ENCODE measurements around the gene MEX3B. TPM values are rescaled to one million over a fixed set of nuclear protein-coding genes. Genes with fewer than 3 reads are reported as not detected.

The MEX3B gene
- total RNA-seq, 1 experiment from 2014 or later: 11.0 TPM

GRCh38 chr15:82093774-82094211, 48.0 kb upstream of the MEX3B start:
- Histone ChIP-seq H3K27me3 (ENCODE audit: insufficient read depth, low read length) (no peaks in the 10 kb centered on the region), H3K23me2 (ENCODE audit: insufficient read length, low read depth, low read length, poor library complexity, severe bottlenecking) (no peaks in the 10 kb centered on the region), H3K9me3 (ENCODE audit: control insufficient read depth, low read depth, low read length) (no peaks in the 10 kb centered on the region), H2BK120ac (ENCODE audit: low read depth, low read length, poor library complexity, severe bottlenecking) (no peak overlapping the region), H2BK5ac (ENCODE audit: insufficient read length, low read length) (no peak overlapping the region), H3K23ac (ENCODE audit: insufficient read length, low read depth, low read length) (no peak overlapping the region), H4K91ac (ENCODE audit: insufficient read length, low read depth, low read length) (no peak overlapping the region), H2AK5ac (ENCODE audit: insufficient read length, low read length) (no peak overlapping the region), H3K56ac (ENCODE audit: insufficient read length, low read depth, low read length) (no peak overlapping the region), H3K4ac (ENCODE audit: low read depth, low read length) (no peak overlapping the region), H3K27ac (ENCODE audit: insufficient read length, low read depth, low read length) (no peak overlapping the region), H2BK12ac (ENCODE audit: insufficient read length, low read depth, low read length) (no peak overlapping the region), H3K18ac (ENCODE audit: insufficient read length, low read depth, low read length) (no peak overlapping the region), H2BK20ac (ENCODE audit: low read depth, low read length, poor library complexity, severe bottlenecking) (no peak overlapping the region), H4K8ac (replicated peaks; ENCODE audit: insufficient read length, low read depth, low read length) (no peak overlapping the region), H2AFZ (ENCODE audit: low read length) (no peak overlapping the region), H3K79me2 (ENCODE audit: insufficient read depth, low read length) (no peaks in the 10 kb centered on the region), H3T11ph (ENCODE audit: low read length) (no peak overlapping the region), H2BK15ac (ENCODE audit: low read depth, low read length) (no peak overlapping the region), H4K20me1 (ENCODE audit: control insufficient read depth, insufficient read depth, insufficient read length) (no peaks in the 10 kb centered on the region), H3K4me1 (ENCODE audit: insufficient read depth, low read length) (peaks cover 2% of the 10 kb centered on the region; the same call in 1 of the 2 replicates), H3K79me1 (ENCODE audit: insufficient read depth, low read depth, low read length, poor library complexity, severe bottlenecking) (no peaks in the 10 kb centered on the region), H3K4me2 (ENCODE audit: insufficient read depth, insufficient read length, low read length) (no peak overlapping the region), H3K9ac (ENCODE audit: extremely low read depth, insufficient read length, low read length) (no peak overlapping the region), H4K5ac (ENCODE audit: insufficient read length, low read depth, low read length) (no peak overlapping the region), H3K14ac (ENCODE audit: insufficient read depth, low read length) (no peak overlapping the region)
- H3K27ac Mint-ChIP-seq: no peak overlapping the region
- no peaks in the 10 kb centered on the region for H3K36me3 Mint-ChIP-seq (ENCODE audit: insufficient read depth in 1 of 3, low read depth in 3 of 3)
- no peak for TF ChIP-seq CTCF (conservative IDR thresholded peaks at IDR 0.05)
- no peak for DNase-seq
- H3K4me3 Mint-ChIP-seq: no peak overlapping the region
- no CpG with 5 or more reads among the region's 13 CpGs for WGBS (ENCODE audit: extremely low coverage, insufficient read length, low lambda C conversion rate)
- peaks cover 11 to 19% of the 10 kb centered on the region in 2 experiments for H3K4me1 Mint-ChIP-seq
- no peaks in the 10 kb centered on the region; a peak in 1 of 5 replicates for H3K9me3 Mint-ChIP-seq
- H3K27me3 Mint-ChIP-seq (ENCODE audit: low read depth): no peaks in the 10 kb centered on the region

Data from H9 (cell line).